RWPE1 (cell line): Measurements from ENCODE around the gene MTG2.

Experiments
- CTCF ChIA-PET: fragments of 350-600 bp; sonication (Branson Sonifier 250); formaldehyde crosslinking; extraction: SDS; loops from one replicate; lab custom pipeline; 2021; lab: Yijun Ruan, JAX
- POLR2A ChIA-PET: fragments of 400-600 bp; formaldehyde crosslinking; extraction: SDS; loops from one replicate; lab custom pipeline; 2020; ENCODE audit warnings: antibody characterized with exemption; ENCODE audit not compliant: low non-redundant PET; lab: Yijun Ruan, JAX
- DNase-seq: peaks from one replicate; pipeline ENCODE4 v3.0.0; 2012; ENCODE audit warnings: low spot score
- H3K27ac ChIP-seq: fragments of 450-650 bp; 2 replicates; pipeline ENCODE4 v1.5.1; 2017
- TF ChIP-seq, protein P1 (sequence below): fragments of 450-650 bp; conservative IDR thresholded peaks from 2 replicates; pipeline ENCODE4 v1.5.1; 2017; ENCODE audit warnings: low read depth, mild to moderate bottlenecking

Gene MTG2

DNA sequence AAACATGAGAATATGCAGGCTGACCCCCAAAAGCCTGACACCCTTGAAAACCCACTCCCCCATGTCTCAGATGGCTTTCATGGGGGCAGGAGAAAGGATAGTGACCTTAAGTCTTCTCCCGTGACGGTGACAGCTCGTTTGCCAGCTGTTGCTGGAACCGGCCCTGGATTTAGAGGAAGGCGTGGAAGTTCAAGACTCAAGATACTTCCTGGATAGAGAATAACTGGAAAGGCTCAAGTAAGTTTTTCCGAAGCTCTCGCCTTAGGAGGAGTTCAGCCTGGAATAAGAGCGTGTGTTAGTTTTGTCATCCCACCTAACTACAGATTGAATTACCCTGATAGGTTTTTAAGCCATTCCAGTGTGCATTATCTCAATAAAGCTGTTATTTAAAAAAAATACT, 11.6 kb upstream of the MTG2 start:
- ChIA-PET POLR2A (no interaction called here), CTCF (interaction anchor here (0.6 to 1.1 kb wide), 5 partner anchors 12 to 148 kb away, joined by 3 to 6 read pairs (median 3); no protein-coding TSS in a partner anchor)
- DNase-seq, result no peak
- peak overlapping the region; percentile 16 for H3K27ac ChIP-seq
- TF ChIP-seq, protein P1, sequence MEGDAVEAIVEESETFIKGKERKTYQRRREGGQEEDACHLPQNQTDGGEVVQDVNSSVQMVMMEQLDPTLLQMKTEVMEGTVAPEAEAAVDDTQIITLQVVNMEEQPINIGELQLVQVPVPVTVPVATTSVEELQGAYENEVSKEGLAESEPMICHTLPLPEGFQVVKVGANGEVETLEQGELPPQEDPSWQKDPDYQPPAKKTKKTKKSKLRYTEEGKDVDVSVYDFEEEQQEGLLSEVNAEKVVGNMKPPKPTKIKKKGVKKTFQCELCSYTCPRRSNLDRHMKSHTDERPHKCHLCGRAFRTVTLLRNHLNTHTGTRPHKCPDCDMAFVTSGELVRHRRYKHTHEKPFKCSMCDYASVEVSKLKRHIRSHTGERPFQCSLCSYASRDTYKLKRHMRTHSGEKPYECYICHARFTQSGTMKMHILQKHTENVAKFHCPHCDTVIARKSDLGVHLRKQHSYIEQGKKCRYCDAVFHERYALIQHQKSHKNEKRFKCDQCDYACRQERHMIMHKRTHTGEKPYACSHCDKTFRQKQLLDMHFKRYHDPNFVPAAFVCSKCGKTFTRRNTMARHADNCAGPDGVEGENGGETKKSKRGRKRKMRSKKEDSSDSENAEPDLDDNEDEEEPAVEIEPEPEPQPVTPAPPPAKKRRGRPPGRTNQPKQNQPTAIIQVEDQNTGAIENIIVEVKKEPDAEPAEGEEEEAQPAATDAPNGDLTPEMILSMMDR, result no peak

DNA sequence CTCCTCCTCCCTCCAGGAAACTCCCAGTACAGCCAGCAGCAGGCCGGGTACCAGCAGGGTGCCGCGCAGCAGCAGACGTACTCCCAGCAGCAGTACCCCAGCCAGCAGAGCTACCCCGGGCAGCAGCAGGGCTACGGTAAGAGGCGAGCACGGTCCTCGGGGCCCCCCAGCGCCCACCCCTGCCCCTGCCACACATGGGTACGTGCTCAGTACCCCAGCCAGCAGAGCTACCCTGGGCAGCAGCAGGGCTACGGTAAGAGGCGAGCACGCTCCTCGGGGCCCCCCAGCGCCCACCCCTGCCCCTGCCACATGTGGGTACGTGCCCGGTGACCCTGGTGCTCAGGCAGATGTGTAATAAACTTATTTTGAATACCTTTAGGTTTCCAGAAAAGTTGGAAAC, 10.2 kb upstream of the MTG2 start:
- ChIA-PET CTCF (interaction anchor here (0.6 kb wide), 1 partner anchor 42 kb away, joined by 4 read pairs; no protein-coding TSS in a partner anchor), POLR2A (no interaction called here)
- TF ChIP-seq, protein P1, result no peak

DNA sequence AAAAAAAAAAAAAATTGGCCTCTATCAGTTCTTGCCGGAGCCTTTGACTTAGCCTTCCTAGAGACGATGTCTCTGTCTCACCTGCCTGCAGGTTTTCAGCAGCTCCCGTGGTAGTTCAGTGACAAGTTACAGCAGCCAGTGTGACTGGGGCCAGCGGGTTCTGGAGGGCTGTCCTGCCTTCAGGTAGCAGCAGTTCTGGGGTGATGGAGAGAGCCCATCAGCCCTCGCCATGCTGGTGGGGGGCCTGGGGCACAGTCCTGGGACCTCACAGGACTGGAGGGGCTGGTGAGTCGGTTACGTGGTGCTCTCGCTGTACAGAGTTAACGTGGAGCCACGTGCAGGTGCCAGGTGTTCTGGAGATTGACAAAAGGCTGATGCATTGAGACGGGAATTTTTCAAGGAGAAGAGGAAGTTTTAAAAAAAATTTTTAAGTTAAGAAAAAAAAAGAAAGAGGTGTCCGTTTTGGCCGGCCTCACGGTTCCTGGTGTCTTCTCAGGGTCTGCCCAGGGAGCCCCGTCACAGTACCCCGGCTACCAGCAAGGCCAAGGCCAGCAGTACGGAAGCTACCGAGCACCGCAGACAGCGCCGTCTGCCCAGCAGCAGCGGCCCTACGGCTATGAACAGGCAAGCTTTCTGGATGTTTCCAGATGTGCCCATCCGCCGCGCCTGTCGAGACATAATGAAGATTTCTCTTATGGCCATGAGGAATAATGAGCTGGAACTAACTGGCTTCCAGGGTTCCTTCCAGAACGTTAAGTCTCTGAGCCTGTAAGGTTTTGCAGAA, 8.6 kb upstream of the MTG2 start:
- ChIA-PET POLR2A (no interaction called here), CTCF (no interaction called here)
- no peak overlapping the region for H3K27ac ChIP-seq
- TF ChIP-seq, protein P1, result no peak
- no peak for DNase-seq

More for the DNA sequence above, 10.2 kb upstream of the MTG2 start:
- DNase-seq, result no peak
- H3K27ac ChIP-seq, result no peak overlapping the region

DNA sequence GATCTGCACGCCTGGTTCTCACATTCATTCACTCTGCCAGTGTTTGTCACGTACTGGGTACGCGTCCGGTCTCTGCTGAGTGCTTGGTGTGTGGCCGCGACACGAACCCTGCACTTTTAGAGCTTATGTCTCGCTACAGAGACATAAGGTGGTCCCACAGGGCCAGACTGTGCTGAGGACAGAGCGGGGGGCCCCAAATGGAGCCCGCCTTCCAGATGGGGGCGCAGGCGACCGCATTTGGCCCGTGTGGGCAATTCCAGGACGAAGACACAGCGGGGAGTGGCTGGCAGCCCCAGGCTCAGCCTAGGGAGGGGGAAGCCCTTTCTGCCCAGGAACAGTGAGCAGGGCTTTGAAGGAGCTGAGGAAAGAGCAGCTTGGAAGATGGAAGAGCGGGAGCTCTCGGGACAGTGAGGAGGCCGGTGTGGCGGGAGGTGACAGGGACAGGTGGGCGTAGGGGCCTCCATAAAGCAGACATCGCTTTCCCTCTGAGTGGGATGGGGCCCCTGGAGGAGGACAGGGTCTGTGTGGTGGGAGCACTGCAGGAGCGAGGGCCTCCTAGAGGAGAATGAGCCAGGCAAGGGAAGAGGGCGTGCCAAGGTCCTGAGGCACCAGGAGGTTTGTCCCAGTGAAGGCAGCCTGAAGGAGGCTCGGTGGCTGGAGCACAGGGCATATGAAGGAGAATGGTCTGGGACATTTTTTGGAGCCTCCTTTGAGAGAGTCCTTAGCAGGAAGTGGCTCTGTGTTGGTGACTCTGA, 7.8 kb upstream of the MTG2 start:
- POLR2A ChIA-PET, result no interaction called here
- H3K27ac ChIP-seq, result no peak overlapping the region
- TF ChIP-seq, protein P1, result no peak
- CTCF ChIA-PET, result no interaction called here
- DNase-seq, result no peak

DNA sequence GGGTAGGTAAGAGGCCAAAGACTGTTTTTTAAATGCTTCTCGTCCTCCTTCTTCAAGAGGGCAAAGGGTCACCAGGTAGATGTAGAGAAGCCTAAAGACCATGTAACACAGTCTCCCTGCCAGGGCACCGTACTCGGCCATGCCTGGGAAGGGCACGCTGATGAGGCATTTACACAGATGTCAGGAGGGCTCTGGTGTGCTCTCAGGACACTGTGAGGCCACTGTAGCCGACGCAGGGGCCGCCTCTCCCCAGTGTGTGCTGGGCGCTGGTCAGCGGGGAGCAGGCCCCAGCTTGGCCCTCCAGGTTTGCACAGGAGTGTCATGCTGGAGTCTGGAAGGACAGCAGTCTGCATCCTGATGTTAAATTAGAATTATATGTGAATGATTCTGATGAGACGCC, 7.1 kb upstream of the MTG2 start:
- POLR2A ChIA-PET, result no interaction called here
- DNase-seq, result no peak
- H3K27ac ChIP-seq, result no peak overlapping the region; the same call in 1 of the 2 replicates
- TF ChIP-seq, protein P1, result no peak
- CTCF ChIA-PET, result no interaction called here

DNA sequence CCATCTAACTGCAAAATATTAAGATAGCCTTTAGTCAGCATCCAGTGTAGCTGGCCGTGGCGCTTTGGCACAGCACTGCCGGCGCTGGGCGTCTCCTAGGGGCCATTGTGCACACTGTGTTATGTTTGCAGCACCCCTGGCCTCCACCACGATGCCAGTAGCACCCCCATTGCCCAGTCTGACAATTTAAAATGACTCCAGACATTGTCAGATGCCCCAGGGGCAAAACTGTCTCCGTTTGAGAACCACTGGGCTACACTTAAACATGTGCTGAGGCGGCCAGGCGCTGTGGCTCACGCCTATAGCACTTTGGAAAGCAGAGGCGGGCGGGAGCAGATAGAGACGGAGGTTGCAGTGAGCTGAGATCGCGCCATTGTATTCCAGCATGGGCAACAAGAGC, 6.0 kb upstream of the MTG2 start:
- H3K27ac ChIP-seq, result peak overlapping the region; percentile 27
- CTCF ChIA-PET, result interaction anchor here (0.6 kb wide), 1 partner anchor 237 kb away, joined by 4 read pairs; no protein-coding TSS in a partner anchor
- POLR2A ChIA-PET, result no interaction called here
- no peak for DNase-seq
- TF ChIP-seq, protein P1, result no peak
